ENCODE results near the gene MRAS. TPM values are rescaled to one million over a fixed set of nuclear protein-coding genes. Genes with fewer than 3 reads are reported as not detected.
A peak's percentile ranks its signal among the peaks of the same experiment; 100 is the strongest.

MRAS gene
- total and polyA plus RNA-seq, 11 donors, result 112 to 413 (median 252) TPM

GRCh38 chr3:138438896-138439295, 90.5 kb downstream of the MRAS start:
- Histone ChIP-seq H3K4me1 (peaks cover 0 to 28% (median 17%) of the 10 kb centered on the region in 12 donors), H3K9me3 (no peaks in the 10 kb centered on the region), H3K27me3 (peaks cover 0 to 25% (median 9%) of the 10 kb centered on the region in 9 donors), H3K4me3 (no peak overlapping the region), H3K36me3 (no peaks in the 10 kb centered on the region), H3K27ac (no peak overlapping the region)
- ATAC-seq, result no peak
- 80 to 90% (median 87%) methylated on average over 10 to 11 of the region's 11 CpGs for WGBS, 4 donors
- TF ChIP-seq POLR2A (IDR thresholded peaks at IDR 0.05), result no peak
- no peak for TF ChIP-seq CTCF (IDR thresholded peaks at IDR 0.05)
- DNase-seq, result no peak
- intact Hi-C loops (cut with DNase I), result no loop called here

- WGBS, 4 donors, result 62 to 77% (median 70%) methylated on average over 4 of the region's 4 CpGs
- H3K4me3 ChIP-seq, result no peak overlapping the region
- DNase-seq (no peak), ATAC-seq (no peak)
- H3K9me3 ChIP-seq, result no peaks in the 10 kb centered on the region
- peaks cover 0 to 23% (median 11%) of the 10 kb centered on the region in 12 donors for H3K4me1 ChIP-seq
- no peak for TF ChIP-seq CTCF (IDR thresholded peaks at IDR 0.05)
- no peak for TF ChIP-seq POLR2A (IDR thresholded peaks at IDR 0.05)
- no peaks in the 10 kb centered on the region for H3K36me3 ChIP-seq
- H3K27ac ChIP-seq, result no peak overlapping the region
- intact Hi-C loops (cut with DNase I), result no loop called here
- peaks cover 0 to 18% (median 5%) of the 10 kb centered on the region in 9 donors for H3K27me3 ChIP-seq
These were observed 91.3 kb downstream of the MRAS start for GRCh38 chr3:138439646-138440045.

- ATAC-seq, result peak; percentile 69 to 80 (median 70)
- intact Hi-C loops (cut with DNase I), result no loop called here
- TF ChIP-seq CTCF (IDR thresholded peaks at IDR 0.05) (no peak), POLR2A (IDR thresholded peaks at IDR 0.05) (no peak)
- H3K36me3 ChIP-seq, result no peaks in the 10 kb centered on the region
- no peak overlapping the region for H3K4me3 ChIP-seq
- no peaks in the 10 kb centered on the region for H3K9me3 ChIP-seq
- WGBS, 4 donors, result 50 to 61% (median 54%) methylated on average over 4 to 7 of the region's 7 CpGs
- no peak overlapping the region for H3K27ac ChIP-seq
- peak in 4 of 5 donors; percentile 55 to 70 (median 70) for DNase-seq
- H3K4me1 ChIP-seq, result peaks cover 0 to 18% (median 6%) of the 10 kb centered on the region in 12 donors
- H3K27me3 ChIP-seq, result peaks cover 0 to 13% (median 3%) of the 10 kb centered on the region in 9 donors
These were observed 91.7 kb downstream of the MRAS start for GRCh38 chr3:138440121-138440521.

- peaks cover 0 to 14% (median 2%) of the 10 kb centered on the region in 12 donors for H3K4me1 ChIP-seq
- DNase-seq (peak in 1 of 5 donors; percentile 11), ATAC-seq (no peak)
- intact Hi-C loops (cut with DNase I), result no loop called here
- H3K4me3 ChIP-seq, result no peak overlapping the region
- 64 to 71% (median 69%) methylated on average over 3 of the region's 3 CpGs for WGBS, 4 donors
- H3K9me3 ChIP-seq, result no peaks in the 10 kb centered on the region
- no peak for TF ChIP-seq POLR2A (IDR thresholded peaks at IDR 0.05)
- no peak for TF ChIP-seq CTCF (IDR thresholded peaks at IDR 0.05)
- H3K27ac ChIP-seq, result no peak overlapping the region
- H3K27me3 ChIP-seq, result peaks cover 0 to 8% (median 0%) of the 10 kb centered on the region in 9 donors
- no peaks in the 10 kb centered on the region for H3K36me3 ChIP-seq
These were observed 92.2 kb downstream of the MRAS start for GRCh38 chr3:138440596-138440995.
